Endothelial cell of umbilical vein (primary cell): ENCODE data around the gene DYRK1A. TPM values are rescaled to one million over a fixed set of nuclear protein-coding genes. Genes with fewer than 3 reads are reported as not detected.

Experiments
- BruUV-seq: library from RNA; stranded (reverse); fragments of 400-500 nt; replicated peaks from 2 replicates; lab custom pipeline; 2021; lab: Mats Ljungman, UMichigan
- CTCF ChIA-PET: fragments of 300-600, 350-600 bp; sonication (Branson Sonifier 250); formaldehyde crosslinking; loops from one replicate; lab custom pipeline; 2021; ENCODE audit warnings: antibody characterized with exemption, inconsistent platforms; lab: Charles Lee
- POLR2A ChIA-PET: fragments of 300-600, 350-600 bp; sonication (Branson Sonifier 250); formaldehyde crosslinking; loops from one replicate; lab custom pipeline; 2021; ENCODE audit warnings: antibody characterized with exemption, inconsistent platforms; lab: Charles Lee
- DNase-seq: peaks from one replicate; pipeline ENCODE4 v3.0.0-alpha.2; 2011; ENCODE audit warnings: low read depth, low spot score
- FAIRE-seq: peaks from 2 replicates; lab custom pipeline; 2011; peaks lifted over from hg19 to GRCh38; lab: Jason Lieb, UNC
- H2AFZ ChIP-seq: 2 replicates; pipeline ENCODE4 v1.6.0; 2012; ENCODE audit warnings: low read depth, low read length, control low read depth, inconsistent platforms
- H3K27ac ChIP-seq: 2 replicates; pipeline ENCODE4 v1.5.1; 2011; ENCODE audit warnings: low read depth, mild to moderate bottlenecking, control low read depth, low read length, moderate library complexity; ENCODE audit not compliant: insufficient read depth
- H3K27me3 ChIP-seq, 2 experiments: 2 replicates each; pipeline versions ENCODE4 v1.6.0 to v1.6.1; 2011; ENCODE audit warnings: low read length in 2 of 2, mixed read lengths in 1 of 2; ENCODE audit not compliant: control insufficient read depth in 2 of 2, insufficient read depth in 2 of 2
- H3K36me3 ChIP-seq, 2 experiments: 2 replicates in 1 of 2; 3 replicates in 1 of 2; pipeline ENCODE4 v1.5.1; 2011; ENCODE audit warnings: low read length in 2 of 2, mild to moderate bottlenecking in 1 of 2, moderate library complexity in 1 of 2; ENCODE audit not compliant: control insufficient read depth in 2 of 2, insufficient read depth in 2 of 2; ENCODE audit errors: extremely low read depth in 1 of 2
- H3K4me1 ChIP-seq: 3 replicates; pipeline ENCODE4 v1.5.1; 2011; ENCODE audit warnings: mild to moderate bottlenecking, low read length; ENCODE audit not compliant: control insufficient read depth, insufficient read depth; ENCODE audit errors: extremely low read depth
- H3K4me2 ChIP-seq: 2 replicates; pipeline ENCODE4 v1.6.1; 2011; ENCODE audit warnings: low read length, control low read depth, mixed read lengths; ENCODE audit not compliant: insufficient read depth
- H3K4me3 ChIP-seq, 3 experiments: fragments of 200-600 bp in 1 of 3; sonication (generic), shearing (Covaris generic) in 1 of 3; replicated peaks in 1 of 3; 2 replicates each; pipeline ENCODE4 v1.5.1; 2011 to 2016; ENCODE audit warnings: control low read depth in 3 of 3, low read length in 3 of 3, mild to moderate bottlenecking in 2 of 3, inconsistent platforms in 1 of 3, low read depth in 1 of 3, moderate library complexity in 1 of 3; ENCODE audit not compliant: insufficient read depth in 1 of 3
- H3K79me2 ChIP-seq: 2 replicates; pipeline ENCODE4 v1.6.0; 2012; ENCODE audit warnings: low read length, inconsistent platforms; ENCODE audit not compliant: control insufficient read depth, insufficient read depth
- H3K9ac ChIP-seq: replicated peaks from 2 replicates; pipeline ENCODE3; 2011; ENCODE audit warnings: low read length, control low read depth; ENCODE audit not compliant: insufficient read depth; ENCODE audit errors: extremely low read depth
- H3K9me1 ChIP-seq: replicated peaks from 3 replicates; pipeline ENCODE4 v1.6.0; 2011; ENCODE audit warnings: mild to moderate bottlenecking, low read length; ENCODE audit not compliant: control insufficient read depth, insufficient read depth; ENCODE audit errors: extremely low read depth
- H3K9me3 ChIP-seq: replicated peaks from 2 replicates; pipeline ENCODE4 v1.5.1; 2012; ENCODE audit warnings: low read length, inconsistent platforms; ENCODE audit not compliant: control insufficient read depth, insufficient read depth
- H4K20me1 ChIP-seq: replicated peaks from 2 replicates; pipeline ENCODE3; 2011; ENCODE audit warnings: mild to moderate bottlenecking, low read length; ENCODE audit not compliant: control insufficient read depth, insufficient read depth; ENCODE audit errors: extremely low read depth
- FOS ChIP-seq: IDR thresholded peaks from 2 replicates; pipeline ENCODE4 v1.6.1; 2011; ENCODE audit warnings: mild to moderate bottlenecking, low read length, moderate library complexity, borderline replicate concordance; ENCODE audit not compliant: insufficient read depth
- GATA2 ChIP-seq: IDR thresholded peaks from 2 replicates; pipeline ENCODE4 v1.7.0; 2011; ENCODE audit warnings: low read depth, mild to moderate bottlenecking, moderate library complexity, mixed read lengths, low read length; ENCODE audit not compliant: insufficient read length, insufficient read depth
- JUN ChIP-seq: IDR thresholded peaks from 2 replicates; pipeline ENCODE4 v1.6.1; 2011; ENCODE audit warnings: borderline replicate concordance, low read depth; ENCODE audit not compliant: insufficient read length, insufficient read depth
- MYC ChIP-seq: IDR thresholded peaks from one replicate; pipeline ENCODE4 v1.6.1; 2011; ENCODE audit warnings: mild to moderate bottlenecking, low read depth, low read length
- dilution Hi-C: fragments of 300-500 bp; cut with MboI; formaldehyde crosslinking; loops from one replicate; pipeline ENCODE4 v1.15.0; 2019; ENCODE audit warnings: low sequenced_read_pairs; ENCODE audit not compliant: extremely low pct_ligation_motif_present
- intact Hi-C: fragments of 100-400 bp; cut with micrococcal nuclease; formaldehyde crosslinking; loops from one replicate; pipeline ENCODE4 v1.10.0; 2022
- polyA plus RNA-seq, 4 experiments: library from polyadenylated mRNA; depleted of rRNA in 3 of 4; stranded (reverse) in 3 of 4; unstranded in 1 of 4; fragments of >200 nt; gene quantifications; 2 replicates each; pipeline versions ENCODE4 v1.2.1 to v1.2.3, GENCODE V29; 2011 to 2012; ENCODE audit warnings: missing spikeins in 1 of 4
- total RNA-seq: library from RNA; stranded (reverse); gene quantifications from 2 replicates; pipeline ENCODE4 v1.2.3, GENCODE V29; 2021
- TF ChIP-seq, protein P1 (sequence below), 2 donors: IDR thresholded peaks; 1 replicate in 1 of 2; 2 replicates in 1 of 2; pipeline ENCODE4 v1.5.1; 2011; ENCODE audit warnings: low read length in 2 of 2, mild to moderate bottlenecking in 2 of 2, moderate library complexity in 2 of 2, control low read depth in 1 of 2, inconsistent platforms in 1 of 2, low read depth in 1 of 2; ENCODE audit not compliant: insufficient read depth in 1 of 2; ENCODE audit errors: extremely low read depth in 1 of 2
- TF ChIP-seq, protein P2 (sequence below): IDR thresholded peaks from 2 replicates; pipeline ENCODE4 v1.6.1; 2011; ENCODE audit not compliant: insufficient read depth, insufficient read length

DYRK1A gene
- total and polyA plus RNA-seq, 2 donors (not counting 3 experiments of a cell fraction or from before 2014, with no cell fraction given), result 51.8 to 53.7 TPM

DNA sequence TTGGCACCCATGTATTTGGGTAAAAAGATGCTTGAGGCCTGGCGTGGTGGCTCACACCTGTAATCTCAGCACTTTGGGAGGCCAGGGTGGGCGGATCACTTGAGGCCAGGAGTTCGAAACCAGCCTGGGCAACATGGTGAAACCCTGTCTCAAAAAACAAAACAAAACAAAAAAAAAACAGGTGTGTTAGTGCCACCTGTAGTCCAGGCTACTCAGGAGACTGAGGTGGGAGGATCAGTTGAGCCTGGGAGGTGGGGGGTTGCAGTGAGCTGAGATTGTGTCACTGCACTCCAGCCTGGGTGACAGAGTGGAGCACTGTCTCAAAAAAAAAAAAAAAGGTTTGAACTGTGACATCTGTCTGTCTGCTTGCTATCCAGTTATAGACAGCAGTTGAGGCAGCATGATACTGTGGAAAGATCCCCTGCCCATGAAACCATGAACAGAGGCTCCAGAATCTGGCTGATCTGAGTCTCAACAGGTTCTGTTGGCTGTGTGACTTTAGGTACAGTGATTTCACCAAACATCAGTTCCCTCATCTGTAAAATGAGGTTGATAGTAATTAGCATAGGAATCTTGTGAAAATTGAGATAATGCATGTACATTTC is 5.7 kb downstream of the DYRK1A start:
- peaks cover 96% of the 10 kb centered on the region for H3K79me2 ChIP-seq
- no peak for DNase-seq
- no peak overlapping the region for H2AFZ ChIP-seq
- H3K4me2 ChIP-seq, result no peak overlapping the region
- no peaks in the 10 kb centered on the region for H4K20me1 ChIP-seq
- TF ChIP-seq MYC (no peak), JUN (no peak), GATA2 (no peak), FOS (no peak)
- TF ChIP-seq, protein P1, sequence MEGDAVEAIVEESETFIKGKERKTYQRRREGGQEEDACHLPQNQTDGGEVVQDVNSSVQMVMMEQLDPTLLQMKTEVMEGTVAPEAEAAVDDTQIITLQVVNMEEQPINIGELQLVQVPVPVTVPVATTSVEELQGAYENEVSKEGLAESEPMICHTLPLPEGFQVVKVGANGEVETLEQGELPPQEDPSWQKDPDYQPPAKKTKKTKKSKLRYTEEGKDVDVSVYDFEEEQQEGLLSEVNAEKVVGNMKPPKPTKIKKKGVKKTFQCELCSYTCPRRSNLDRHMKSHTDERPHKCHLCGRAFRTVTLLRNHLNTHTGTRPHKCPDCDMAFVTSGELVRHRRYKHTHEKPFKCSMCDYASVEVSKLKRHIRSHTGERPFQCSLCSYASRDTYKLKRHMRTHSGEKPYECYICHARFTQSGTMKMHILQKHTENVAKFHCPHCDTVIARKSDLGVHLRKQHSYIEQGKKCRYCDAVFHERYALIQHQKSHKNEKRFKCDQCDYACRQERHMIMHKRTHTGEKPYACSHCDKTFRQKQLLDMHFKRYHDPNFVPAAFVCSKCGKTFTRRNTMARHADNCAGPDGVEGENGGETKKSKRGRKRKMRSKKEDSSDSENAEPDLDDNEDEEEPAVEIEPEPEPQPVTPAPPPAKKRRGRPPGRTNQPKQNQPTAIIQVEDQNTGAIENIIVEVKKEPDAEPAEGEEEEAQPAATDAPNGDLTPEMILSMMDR (IDR thresholded peaks at IDR 0.05; ENCODE audit: extremely low read depth in 1 of 2, insufficient read depth in 1 of 2, low read depth in 1 of 2, low read length in 2 of 2), result no peak
- TF ChIP-seq, protein P2, sequence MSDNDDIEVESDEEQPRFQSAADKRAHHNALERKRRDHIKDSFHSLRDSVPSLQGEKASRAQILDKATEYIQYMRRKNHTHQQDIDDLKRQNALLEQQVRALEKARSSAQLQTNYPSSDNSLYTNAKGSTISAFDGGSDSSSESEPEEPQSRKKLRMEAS, result no peak
- no peak for FAIRE-seq
- intact Hi-C loops (loop anchor here (5.0 to 10.0 kb wide), 4 partner anchors 65 to 387 kb away; no protein-coding TSS in a partner anchor), dilution Hi-C loops (no loop called here)
- H3K9me3 ChIP-seq, result no peaks in the 10 kb centered on the region
- no peaks in the 10 kb centered on the region for H3K27me3 ChIP-seq
- H3K36me3 ChIP-seq, result no peaks in the 10 kb centered on the region
- POLR2A ChIA-PET, result no interaction called here
- CTCF ChIA-PET, result interaction anchor here (0.7 to 0.8 kb wide), 2 partner anchors 9 to 303 kb away, joined by 3 read pairs; no protein-coding TSS in a partner anchor
- no peak overlapping the region for H3K9ac ChIP-seq
- no TSS peak for BruUV-seq
- H3K4me3 ChIP-seq, result no peak overlapping the region
- H3K4me1 ChIP-seq, result peaks cover 62% of the 10 kb centered on the region
- H3K27ac ChIP-seq, result no peak overlapping the region
- no peaks in the 10 kb centered on the region for H3K9me1 ChIP-seq
